ENCODE measurements around the gene MRPL53. TPM values are rescaled to one million over a fixed set of nuclear protein-coding genes. Genes with fewer than 3 reads are reported as not detected.

The MRPL53 gene
- total and polyA plus RNA-seq, 2 of the 13 experiments (the other 11 are each of a cell fraction or from before 2014, with no cell fraction given): 34.3 to 51.9 TPM

GRCh38 chr2:74502147-74502719 lies 29.8 kb upstream of the MRPL53 start (continued):
- 0 out of 2 replicates have a peak, but pooled peaks have one; percentile 39 for TF ChIP-seq ZSCAN25 (CRISPR knock-in tag; IDR thresholded peaks at IDR 0.05)
- no peak for TF ChIP-seq ZNF446 (CRISPR knock-in tag; IDR thresholded peaks at IDR 0.05)
- no peak for TF ChIP-seq THYN1 (CRISPR knock-in tag; IDR thresholded peaks at IDR 0.05; ENCODE audit: borderline replicate concordance, low read depth)
- no peak for TF ChIP-seq RFX3 (CRISPR knock-in tag; IDR thresholded peaks at IDR 0.05)
- no peak for TF ChIP-seq ZNF326 (CRISPR knock-in tag; IDR thresholded peaks at IDR 0.05; ENCODE audit: borderline replicate concordance)
- no peak for TF ChIP-seq ZNF382 (CRISPR knock-in tag; IDR thresholded peaks at IDR 0.05; ENCODE audit: borderline replicate concordance)
- TF ChIP-seq NFE2L1 (CRISPR knock-in tag; IDR thresholded peaks at IDR 0.05; ENCODE audit: borderline replicate concordance): no peak
- TF ChIP-seq SOX6 (IDR thresholded peaks at IDR 0.05): no peak
- peak; percentile 68; the same call in 1 of the 2 replicates for TF ChIP-seq SOX6 (CRISPR knock-in tag; IDR thresholded peaks at IDR 0.05)
- TF ChIP-seq, protein P1, sequence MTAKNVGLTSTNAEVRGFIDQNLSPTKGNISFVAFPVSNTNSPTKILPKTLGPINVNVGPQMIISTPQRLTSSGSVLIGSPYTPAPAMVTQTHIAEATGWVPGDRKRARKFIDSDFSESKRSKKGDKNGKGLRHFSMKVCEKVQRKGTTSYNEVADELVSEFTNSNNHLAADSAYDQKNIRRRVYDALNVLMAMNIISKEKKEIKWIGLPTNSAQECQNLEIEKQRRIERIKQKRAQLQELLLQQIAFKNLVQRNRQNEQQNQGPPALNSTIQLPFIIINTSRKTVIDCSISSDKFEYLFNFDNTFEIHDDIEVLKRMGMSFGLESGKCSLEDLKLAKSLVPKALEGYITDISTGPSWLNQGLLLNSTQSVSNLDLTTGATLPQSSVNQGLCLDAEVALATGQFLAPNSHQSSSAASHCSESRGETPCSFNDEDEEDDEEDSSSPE (CRISPR knock-in tag; IDR thresholded peaks at IDR 0.05): no peak
- no peak for TF ChIP-seq CBX2 (IDR thresholded peaks at IDR 0.05; ENCODE audit: low read depth, low read length)
- no peak for TF ChIP-seq CBX2 (CRISPR knock-in tag; IDR thresholded peaks at IDR 0.05; ENCODE audit: low read depth)
- 0 out of 2 replicates have a peak, but pooled peaks have one; percentile 81 for TF ChIP-seq ZNF713 (CRISPR knock-in tag; IDR thresholded peaks at IDR 0.05)
- TF ChIP-seq ZNF234 (CRISPR knock-in tag; conservative IDR thresholded peaks at IDR 0.05): no peak
- TF ChIP-seq KLF6 (CRISPR knock-in tag; IDR thresholded peaks at IDR 0.05): peak; percentile 77
- no peak for TF ChIP-seq SMARCE1 (IDR thresholded peaks at IDR 0.05; ENCODE audit: borderline replicate concordance)
- no peak for TF ChIP-seq CCDC6 (CRISPR knock-in tag; IDR thresholded peaks at IDR 0.05)
- TF ChIP-seq UBTF (CRISPR knock-in tag; IDR thresholded peaks at IDR 0.05): no peak
- TF ChIP-seq ZNF816 (CRISPR knock-in tag; IDR thresholded peaks at IDR 0.05; ENCODE audit: borderline replicate concordance): no peak
- no peak; the same call in 1 of the 2 replicates for TF ChIP-seq FOXK1 (CRISPR knock-in tag; IDR thresholded peaks at IDR 0.05; ENCODE audit: borderline replicate concordance, low read depth)
- TF ChIP-seq CEBPG (CRISPR knock-in tag; IDR thresholded peaks at IDR 0.05): peak; percentile 55
- TF ChIP-seq ZNF280D (CRISPR knock-in tag; IDR thresholded peaks at IDR 0.05): no peak
- peak; percentile 84; the same call in 1 of the 2 replicates for TF ChIP-seq ZNF772 (CRISPR knock-in tag; IDR thresholded peaks at IDR 0.05)
- no peak for TF ChIP-seq MAX (IDR thresholded peaks at IDR 0.05)
- no peak for TF ChIP-seq NFRKB (IDR thresholded peaks at IDR 0.05)
- TF ChIP-seq ZNF670 (CRISPR knock-in tag; IDR thresholded peaks at IDR 0.05; ENCODE audit: borderline replicate concordance): no peak; the same call in 1 of the 2 replicates
- peak; percentile 82 for TF ChIP-seq GATA4 (IDR thresholded peaks at IDR 0.05; ENCODE audit: borderline replicate concordance, low read depth)

Data from HepG2 (cell line).